HepG2 (cell line): ENCODE results near the gene C14orf132. TPM values are rescaled to one million over a fixed set of nuclear protein-coding genes. Genes with fewer than 3 reads are reported as not detected.

Source experiments
- ATAC-seq: fragments of 200-7000 bp; cut with Tn5 transposase; 3 replicates; pipeline ENCODE4 v1.9.1; 2020; ENCODE audit warnings: mild to moderate bottlenecking, moderate library complexity
- BruUV-seq: library from RNA; stranded (reverse); fragments of 400-500 nt; replicated peaks from 2 replicates; lab custom pipeline; 2021; lab: Mats Ljungman, UMichigan
- CTCF ChIA-PET: fragments of 300-600 bp; formaldehyde crosslinking; extraction: SDS; loops from one replicate; lab custom pipeline; 2021; ENCODE audit warnings: low total read pairs, inconsistent platforms, low intra/inter-chr PET ratio; lab: Yijun Ruan, JAX
- POLR2A ChIA-PET: fragments of 350-600 bp; sonication (Branson Sonifier 250); formaldehyde crosslinking; loops from one replicate; lab custom pipeline; 2020; ENCODE audit warnings: antibody characterized with exemption, inconsistent platforms; lab: Yijun Ruan, JAX
- DNase-seq: peaks from one replicate; pipeline ENCODE4 v3.0.0-alpha.2; 2015; ENCODE audit warnings: low spot score
- FAIRE-seq: peaks from 3 replicates; lab custom pipeline; 2011; peaks lifted over from hg19 to GRCh38; lab: Jason Lieb, UNC
- H2AFZ ChIP-seq: one replicate; pipeline ENCODE4 v1.6.1; 2011; ENCODE audit warnings: low read length, inconsistent platforms
- H3K27ac ChIP-seq: fragments of 300-600 bp; 3 replicates; pipeline ENCODE4 v1.8.0; 2011; ENCODE audit warnings: mixed run types, mild to moderate bottlenecking, mixed read lengths, low read length, inconsistent platforms; ENCODE audit not compliant: insufficient read depth; ENCODE audit errors: extremely low read length
- H3K27me3 ChIP-seq, 2 experiments: fragments of 200-600 bp in 1 of 2; 2 replicates in 1 of 2; 3 replicates in 1 of 2; pipeline versions ENCODE4 v1.6.0 to v1.8.0; 2011; ENCODE audit warnings: low read length in 2 of 2, mild to moderate bottlenecking in 2 of 2, moderate library complexity in 2 of 2, inconsistent platforms in 1 of 2; ENCODE audit not compliant: insufficient read depth in 2 of 2, control insufficient read depth in 1 of 2
- H3K36me3 ChIP-seq, 2 experiments: fragments of 200-600 bp in 1 of 2; replicated peaks in 1 of 2; 2 replicates in 1 of 2; 3 replicates in 1 of 2; pipeline versions ENCODE4 v1.5.1 to v1.8.0; 2011; ENCODE audit warnings: low read length in 2 of 2, inconsistent platforms in 1 of 2; ENCODE audit not compliant: insufficient read depth in 2 of 2, control insufficient read depth in 1 of 2
- H3K4me1 ChIP-seq: 2 replicates; pipeline ENCODE4 v1.5.1; 2012; ENCODE audit warnings: low read length, inconsistent platforms; ENCODE audit not compliant: insufficient read depth
- H3K4me2 ChIP-seq: 2 replicates; pipeline ENCODE4 v1.6.0; 2011; ENCODE audit warnings: low read depth, low read length, inconsistent platforms
- H3K4me3 ChIP-seq, 3 experiments: fragments of 200-600 bp in 1 of 3; sonication (generic), shearing (Covaris generic) in 1 of 3; replicated peaks in 1 of 3; 2 replicates each; pipeline ENCODE4 v1.5.1; 2011 to 2016; ENCODE audit warnings: low read length in 3 of 3, inconsistent platforms in 2 of 3, low read depth in 2 of 3, mild to moderate bottlenecking in 2 of 3, control low read depth in 1 of 3, mixed read lengths in 1 of 3; ENCODE audit not compliant: insufficient read depth in 1 of 3
- H3K79me2 ChIP-seq: one replicate; pipeline ENCODE4 v1.6.1; 2011; ENCODE audit warnings: low read length, inconsistent platforms; ENCODE audit not compliant: insufficient read depth
- H3K9ac ChIP-seq: 2 replicates; pipeline ENCODE4 v1.6.0; 2011; ENCODE audit warnings: mild to moderate bottlenecking, low read depth, low read length, inconsistent platforms; ENCODE audit not compliant: insufficient read depth
- H3K9me3 ChIP-seq: 2 replicates; pipeline ENCODE4 v1.5.1; 2012; ENCODE audit warnings: mild to moderate bottlenecking, low read length
- H4K20me1 ChIP-seq: 2 replicates; pipeline ENCODE4 v1.6.0; 2011; ENCODE audit warnings: inconsistent platforms, mild to moderate bottlenecking, low read length, moderate library complexity; ENCODE audit not compliant: insufficient read depth
- DZIP1 ChIP-seq: sonication (generic); formaldehyde crosslinking; IDR thresholded peaks from 2 replicates; pipeline ENCODE4 v1.5.0; 2020; ENCODE audit warnings: mild to moderate bottlenecking, missing genetic modification reagents
- ELK4 ChIP-seq: sonication (generic); formaldehyde crosslinking; IDR thresholded peaks from 2 replicates; pipeline ENCODE4 v1.9.0; 2021; ENCODE audit warnings: missing genetic modification reagents, borderline replicate concordance
- NFAT5 ChIP-seq: sonication (generic); formaldehyde crosslinking; IDR thresholded peaks from 2 replicates; pipeline ENCODE4 v1.4.0; 2020; ENCODE audit warnings: missing genetic modification reagents
- NR2F2 ChIP-seq: IDR thresholded peaks from 2 replicates; pipeline ENCODE4 v1.6.1; 2012; ENCODE audit warnings: low read depth, inconsistent platforms, borderline replicate concordance
- TCF7L2 ChIP-seq: IDR thresholded peaks from 2 replicates; pipeline ENCODE4 v1.6.1; 2011; ENCODE audit warnings: mild to moderate bottlenecking, low read depth, low read length, moderate library complexity
- WGBS: methylation state at CpG from one replicate; pipeline ENCODE4 v1.1.6; 2017; ENCODE audit warnings: low lambda C conversion rate; 5-methylcytosine and 5-hydroxymethylcytosine counted together
- in situ Hi-C: cut with HindIII; loops from 2 replicates; pipeline ENCODE4 v1.10.0; 2017; ENCODE audit warnings: low pct_unique_long_range_greater_than_20kb; ENCODE audit not compliant: extremely low pct_ligation_motif_present
- intact Hi-C: fragments of 100-400 bp; cut with micrococcal nuclease; formaldehyde crosslinking; loops from one replicate; pipeline ENCODE4 v1.10.0; 2022; ENCODE audit not compliant: unreplicated experiment
- polyA plus RNA-seq, 8 experiments: library from polyadenylated mRNA; depleted of rRNA in 3 of 8; stranded (reverse) in 7 of 8; unstranded in 1 of 8; fragments of >200 nt; fragmentation: Illumina TruSeq in 4 of 8; extraction: Trizol in 4 of 8; gene quantifications; 2 replicates each; pipeline versions ENCODE4 v1.2.1 to v1.2.3, GENCODE V29; 2011 to 2016; ENCODE audit warnings: low read depth in 4 of 8, missing spikeins in 1 of 8, mixed read lengths in 1 of 8; ENCODE audit not compliant: insufficient read depth in 1 of 8
- total RNA-seq, 5 experiments: library from RNA; depleted of rRNA; stranded (reverse); fragments of >200 nt; fragmentation: Illumina TruSeq; extraction: Trizol; gene quantifications; 2 replicates each; pipeline ENCODE4 v1.2.3, GENCODE V29; 2016; ENCODE audit warnings: low read depth in 1 of 5

The C14orf132 gene
- total and polyA plus RNA-seq, 2 of the 13 experiments (the other 11 are each of a cell fraction or from before 2014, with no cell fraction given): 0.13 to 0.15 TPM

- no TSS peak for BruUV-seq
- FAIRE-seq: no peak
- in situ Hi-C loops: loop anchor here (10.0 kb wide), 1 partner anchor 430 kb away; no protein-coding TSS in a partner anchor
These were observed 44.6 kb upstream of the C14orf132 start for GRCh38 chr14:95994593-95994928.

More at GRCh38 chr14:95994593-95994928, 44.6 kb upstream of the C14orf132 start:
- POLR2A ChIA-PET: no interaction called here
- Histone ChIP-seq H3K36me3 (no peaks in the 10 kb centered on the region), H3K9me3 (peaks cover 30% of the 10 kb centered on the region), H3K79me2 (no peaks in the 10 kb centered on the region), H3K27ac (no peak overlapping the region), H3K27me3 (no peaks in the 10 kb centered on the region), H3K4me3 (no peak overlapping the region), H3K9ac (no peak overlapping the region), H3K4me1 (no peaks in the 10 kb centered on the region), H2AFZ (no peak overlapping the region), H3K4me2 (no peak overlapping the region), H4K20me1 (no peaks in the 10 kb centered on the region)
- intact Hi-C loops: loop anchor here (10.0 kb wide), 1 partner anchor 220 kb away; no protein-coding TSS in a partner anchor
- CTCF ChIA-PET: interaction anchor here (1.6 to 4.3 kb wide), 3 partner anchors 98 to 433 kb away, joined by 11 to 41 read pairs (median 12); no protein-coding TSS in a partner anchor
- no peak for ATAC-seq
- under 1% methylated on average over 3 of the region's 3 CpGs for WGBS
- TF ChIP-seq NR2F2 (no peak), TCF7L2 (no peak), DZIP1 (CRISPR knock-in tag) (no peak), ELK4 (CRISPR knock-in tag) (no peak), NFAT5 (no peak)
- no peak for DNase-seq
